ENCODE data around the gene GRM4.

The GRM4 gene

GRCh38 chr6:34147906-34148630, 2.2 kb upstream of the GRM4 start:
- no peak for TF ChIP-seq CREB1 (IDR thresholded peaks at IDR 0.05; ENCODE audit: low read depth)
- no peak for TF ChIP-seq EP300 (IDR thresholded peaks at IDR 0.05; ENCODE audit: borderline replicate concordance)
- no peak for TF ChIP-seq TEAD4 (IDR thresholded peaks at IDR 0.05)
- no peak for TF ChIP-seq RAD21 (IDR thresholded peaks at IDR 0.05; ENCODE audit: low read depth)
- no peak for TF ChIP-seq FOXM1 (IDR thresholded peaks at IDR 0.05; ENCODE audit: borderline replicate concordance, low read depth)
- TF ChIP-seq REST (IDR thresholded peaks at IDR 0.05; ENCODE audit: low read depth), result no peak

GRCh38 chr6:34146801-34147592, 1.1 kb upstream of the GRM4 start:
- TF ChIP-seq FOXM1 (IDR thresholded peaks at IDR 0.05; ENCODE audit: borderline replicate concordance, low read depth), result no peak
- TF ChIP-seq RAD21 (IDR thresholded peaks at IDR 0.05; ENCODE audit: low read depth), result no peak
- TF ChIP-seq CEBPB (IDR thresholded peaks at IDR 0.05), result no peak
- TF ChIP-seq NFIC (IDR thresholded peaks at IDR 0.05), result peak; percentile 31; the same call in 1 of the 2 replicates

- peak; percentile 36; the same call in 1 of the 2 replicates for TF ChIP-seq TAF1 (IDR thresholded peaks at IDR 0.05; ENCODE audit: low read depth)
- TF ChIP-seq FOXM1 (IDR thresholded peaks at IDR 0.05; ENCODE audit: borderline replicate concordance, low read depth), result no peak
- TF ChIP-seq MAX (IDR thresholded peaks at IDR 0.05), result no peak; the same call in 1 of the 2 replicates
- no peak for TF ChIP-seq CREB1 (IDR thresholded peaks at IDR 0.05; ENCODE audit: low read depth)
- TF ChIP-seq NFIC (IDR thresholded peaks at IDR 0.05), result no peak
- TF ChIP-seq RAD21 (IDR thresholded peaks at IDR 0.05; ENCODE audit: low read depth), result no peak
- no peak for TF ChIP-seq REST (IDR thresholded peaks at IDR 0.05; ENCODE audit: low read depth)
- TF ChIP-seq ZBTB7A (IDR thresholded peaks at IDR 0.05; ENCODE audit: low read depth), result peak; percentile 82
Observed at GRCh38 chr6:34145161-34146020, 496 bp downstream of the GRM4 start.

GRCh38 chr6:34144581-34145160, 1.2 kb downstream of the GRM4 start:
- TF ChIP-seq MAX (IDR thresholded peaks at IDR 0.05) (no peak), CEBPB (IDR thresholded peaks at IDR 0.05) (no peak), TCF12 (IDR thresholded peaks at IDR 0.05; ENCODE audit: low read depth) (no peak), YY1 (IDR thresholded peaks at IDR 0.05; ENCODE audit: low read depth) (no peak)

GRCh38 chr6:34143884-34144580, 1.9 kb downstream of the GRM4 start:
- TF ChIP-seq REST (IDR thresholded peaks at IDR 0.05; ENCODE audit: low read depth) (no peak), MAX (IDR thresholded peaks at IDR 0.05) (peak; percentile 12; the same call in 1 of the 2 replicates), TCF12 (IDR thresholded peaks at IDR 0.05; ENCODE audit: low read depth) (no peak), ZBTB7A (IDR thresholded peaks at IDR 0.05; ENCODE audit: low read depth) (0 out of 2 replicates have a peak, but pooled peaks have one; percentile 24), EGR1 (IDR thresholded peaks at IDR 0.05) (0 out of 2 replicates have a peak, but pooled peaks have one; percentile 54)
